GM21723 (cell line): ENCODE data around the gene PRDX6.
"Not testable (repeated sequence)": the region's sequence is repeated elsewhere in the genome, so short reads cannot be mapped to it uniquely, and the experiment has no call there.

Experiments
- ATAC-seq: cut with Tn5 transposase; IDR thresholded peaks from one replicate; pipeline ENCODE4 v1.9.1; 2021; ENCODE audit warnings: mild to moderate bottlenecking, moderate library complexity; ENCODE audit not compliant: unreplicated experiment

The PRDX6 gene

GRCh38 chr1:173495609-173496267 is 18.6 kb downstream of the PRDX6 start:
- ATAC-seq = no peak

- no peak for ATAC-seq
Measured at GRCh38 chr1:173496757-173497320, 19.7 kb downstream of the PRDX6 start.

GRCh38 chr1:173499729-173500128 is 22.6 kb downstream of the PRDX6 start:
- no peak for ATAC-seq

- no peak for ATAC-seq
Measured at GRCh38 chr1:173502104-173502503, 25.0 kb downstream of the PRDX6 start.

GRCh38 chr1:173503391-173503790 is 26.3 kb downstream of the PRDX6 start:
- no peak for ATAC-seq

GRCh38 chr1:173504268-173504667 is 27.1 kb downstream of the PRDX6 start:
- ATAC-seq = no peak

- no peak for ATAC-seq
Measured at GRCh38 chr1:173505391-173505790, 28.3 kb downstream of the PRDX6 start.

- ATAC-seq = no peak
Measured at GRCh38 chr1:173506437-173506836, 29.3 kb downstream of the PRDX6 start.

- no peak for ATAC-seq
Measured at GRCh38 chr1:173507205-173507846, 30.2 kb downstream of the PRDX6 start.

GRCh38 chr1:173507847-173508209 is 30.7 kb downstream of the PRDX6 start:
- ATAC-seq = no peak

- ATAC-seq = no peak
Measured at GRCh38 chr1:173508541-173508940, 31.4 kb downstream of the PRDX6 start.

- no peak for ATAC-seq
Measured at GRCh38 chr1:173509797-173510196, 32.7 kb downstream of the PRDX6 start.

GRCh38 chr1:173514503-173514902 is 37.4 kb downstream of the PRDX6 start:
- not testable (repeated sequence) for ATAC-seq

GRCh38 chr1:173520799-173521198 is 43.7 kb downstream of the PRDX6 start:
- ATAC-seq = no peak

- ATAC-seq = no peak
Measured at GRCh38 chr1:173523329-173523728, 46.2 kb downstream of the PRDX6 start.

GRCh38 chr1:173525926-173526325 is 48.8 kb downstream of the PRDX6 start:
- ATAC-seq = no peak

- no peak for ATAC-seq
Measured at GRCh38 chr1:173527151-173527826, 50.2 kb downstream of the PRDX6 start.

GRCh38 chr1:173529106-173529505 is 52.0 kb downstream of the PRDX6 start:
- no peak for ATAC-seq

- no peak for ATAC-seq
Measured at GRCh38 chr1:173530795-173531693, 53.9 kb downstream of the PRDX6 start.

- ATAC-seq = no peak
Measured at GRCh38 chr1:173532237-173532636, 55.1 kb downstream of the PRDX6 start.

GRCh38 chr1:173536223-173536622 is 59.1 kb downstream of the PRDX6 start:
- no peak for ATAC-seq
